Left lung (tissue), 10 donors: Measurements from ENCODE around the gene COX4I1. TPM values are rescaled to one million over a fixed set of nuclear protein-coding genes. Genes with fewer than 3 reads are reported as not detected.

Experiments
- ATAC-seq: fragments of 200-7000 bp; cut with Tn5 transposase; one replicate; pipeline ENCODE4 v1.9.1; 2020; ENCODE audit warnings: moderate library complexity
- DNase-seq, 4 donors: peaks; one replicate each; pipeline ENCODE4 v3.0.0-alpha.2; 2013 to 2020
- H3K27ac ChIP-seq, 2 donors: fragments of 200-600 bp; sonication (generic) in 1 of 2; one replicate each; pipeline versions ENCODE4 v1.5.0 to v1.8.0; 2020 to 2021
- H3K27me3 ChIP-seq, 2 donors: fragments of 200-600 bp; sonication (generic) in 1 of 2; one replicate each; pipeline versions ENCODE4 v1.5.0 to v1.8.0; 2020 to 2021
- H3K36me3 ChIP-seq, 2 donors: fragments of 200-600 bp; sonication (generic) in 1 of 2; one replicate each; pipeline versions ENCODE4 v1.5.0 to v1.8.0; 2020 to 2021
- H3K4me1 ChIP-seq, 2 donors: fragments of 200-600 bp; one replicate each; pipeline ENCODE4 v1.8.0; 2021
- H3K4me3 ChIP-seq, 2 donors: fragments of 200-600 bp; sonication (generic) in 1 of 2; one replicate each; pipeline versions ENCODE4 v1.5.0 to v1.8.0; 2020 to 2021; ENCODE audit warnings: mild to moderate bottlenecking in 1 of 2
- H3K9me3 ChIP-seq, 2 donors: fragments of 200-600 bp; sonication (generic) in 1 of 2; one replicate each; pipeline versions ENCODE4 v1.5.0 to v1.8.0; 2020 to 2021
- intact Hi-C, 2 donors: fragments of 100-400 bp; cut with DNase I; formaldehyde crosslinking; loops; one replicate each; pipeline versions ENCODE4 v1.11.2 to v1.14.2; 2022
- polyA plus RNA-seq, 6 donors: library from polyadenylated mRNA; unstranded; fragments of 120-200 nt; gene quantifications; one replicate each; pipeline ENCODE4 v1.2.1, GENCODE V29; 2013; ENCODE audit not compliant: insufficient read length in 6 of 6
- total RNA-seq, 2 donors: library from RNA; stranded (reverse); fragmentation: NEBNext Ultra II Directional; extraction: Animal tissue kit (Norgen Biotek cat#: 25700); gene quantifications; one replicate each; pipeline ENCODE4 v1.2.1, GENCODE V29; 2021
- TF ChIP-seq, protein P1 (sequence below), 2 donors: fragments of 200-600 bp; sonication (generic) in 1 of 2; IDR thresholded peaks; one replicate each; pipeline versions ENCODE4 v1.5.0 to v1.8.0; 2021; ENCODE audit warnings: antibody characterized with exemption in 2 of 2
- donor health status: DM: no; HTN: yes; CAD: no.
- donor health status: DM: no; HTN: no; CAD: no.

COX4I1 gene
- total and polyA plus RNA-seq, 8 donors, result 272 to 418 (median 314) TPM

GRCh38 chr16:85820604-85821372 lies 21.3 kb downstream of the COX4I1 start:
- TF ChIP-seq, protein P1, sequence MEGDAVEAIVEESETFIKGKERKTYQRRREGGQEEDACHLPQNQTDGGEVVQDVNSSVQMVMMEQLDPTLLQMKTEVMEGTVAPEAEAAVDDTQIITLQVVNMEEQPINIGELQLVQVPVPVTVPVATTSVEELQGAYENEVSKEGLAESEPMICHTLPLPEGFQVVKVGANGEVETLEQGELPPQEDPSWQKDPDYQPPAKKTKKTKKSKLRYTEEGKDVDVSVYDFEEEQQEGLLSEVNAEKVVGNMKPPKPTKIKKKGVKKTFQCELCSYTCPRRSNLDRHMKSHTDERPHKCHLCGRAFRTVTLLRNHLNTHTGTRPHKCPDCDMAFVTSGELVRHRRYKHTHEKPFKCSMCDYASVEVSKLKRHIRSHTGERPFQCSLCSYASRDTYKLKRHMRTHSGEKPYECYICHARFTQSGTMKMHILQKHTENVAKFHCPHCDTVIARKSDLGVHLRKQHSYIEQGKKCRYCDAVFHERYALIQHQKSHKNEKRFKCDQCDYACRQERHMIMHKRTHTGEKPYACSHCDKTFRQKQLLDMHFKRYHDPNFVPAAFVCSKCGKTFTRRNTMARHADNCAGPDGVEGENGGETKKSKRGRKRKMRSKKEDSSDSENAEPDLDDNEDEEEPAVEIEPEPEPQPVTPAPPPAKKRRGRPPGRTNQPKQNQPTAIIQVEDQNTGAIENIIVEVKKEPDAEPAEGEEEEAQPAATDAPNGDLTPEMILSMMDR (IDR thresholded peaks at IDR 0.05), result no peak
- DNase-seq, result peak in 1 of 4 donors; percentile 31
- Histone ChIP-seq H3K27me3 (peaks cover 0 to 6% of the 10 kb centered on the region in 2 donors), H3K9me3 (no peaks in the 10 kb centered on the region), H3K4me3 (no peak overlapping the region), H3K4me1 (peaks cover 4 to 11% of the 10 kb centered on the region in 2 donors), H3K36me3 (no peaks in the 10 kb centered on the region), H3K27ac (no peak overlapping the region)
- ATAC-seq, result no peak
- intact Hi-C loops, result loop anchor here (5.0 to 10.0 kb wide), 3 partner anchors 192 to 704 kb away; no protein-coding TSS in a partner anchor

- peak; percentile 64 to 94 (median 85) for DNase-seq
- Histone ChIP-seq H3K27me3 (peaks cover 0 to 6% of the 10 kb centered on the region in 2 donors), H3K36me3 (no peaks in the 10 kb centered on the region), H3K27ac (no peak overlapping the region), H3K9me3 (no peaks in the 10 kb centered on the region), H3K4me1 (peaks cover 4 to 11% of the 10 kb centered on the region in 2 donors), H3K4me3 (no peak overlapping the region)
- intact Hi-C loops, result loop anchor here (2.0 to 10.0 kb wide), 4 partner anchors 167 to 703 kb away; no protein-coding TSS in a partner anchor
- TF ChIP-seq, protein P1 (IDR thresholded peaks at IDR 0.05), result peak; percentile 94 to 97
- peak; percentile 97 for ATAC-seq
These were observed 22.1 kb downstream of the COX4I1 start for GRCh38 chr16:85821390-85822135.

DNA sequence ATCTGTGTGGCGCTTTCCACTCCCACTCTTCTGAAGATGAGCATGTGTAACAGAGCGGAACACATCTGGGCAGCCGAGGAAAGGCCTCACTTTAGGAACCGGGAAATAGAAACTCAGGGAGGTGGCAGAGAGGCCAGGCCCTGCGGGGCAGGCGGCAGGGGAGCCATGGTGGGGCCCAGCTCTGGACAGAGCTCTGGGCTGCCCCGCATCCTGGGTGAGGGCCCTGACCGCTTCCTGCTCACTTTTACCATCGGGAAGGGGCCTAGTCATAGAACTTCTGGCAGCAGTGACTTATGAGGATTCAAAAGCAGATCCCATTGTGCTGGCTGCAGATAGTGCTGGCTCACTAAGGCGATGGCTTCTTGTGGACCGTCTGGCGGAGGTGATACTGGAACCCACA lies 22.6 kb downstream of the COX4I1 start:
- Histone ChIP-seq H3K9me3 (no peaks in the 10 kb centered on the region), H3K4me1 (peaks cover 4 to 11% of the 10 kb centered on the region in 2 donors), H3K27me3 (peaks cover 0 to 1% of the 10 kb centered on the region in 2 donors), H3K27ac (no peak overlapping the region), H3K36me3 (no peaks in the 10 kb centered on the region), H3K4me3 (no peak overlapping the region)
- peak in 1 of 4 donors; percentile 47 for DNase-seq
- ATAC-seq, result no peak
- intact Hi-C loops, result loop anchor here (2.0 to 10.0 kb wide), 4 partner anchors 167 to 703 kb away; no protein-coding TSS in a partner anchor
- TF ChIP-seq, protein P1 (IDR thresholded peaks at IDR 0.05), result no peak

- Histone ChIP-seq H3K4me3 (no peak overlapping the region), H3K9me3 (no peaks in the 10 kb centered on the region), H3K36me3 (no peaks in the 10 kb centered on the region), H3K27me3 (no peaks in the 10 kb centered on the region), H3K27ac (no peak overlapping the region), H3K4me1 (peaks cover 4 to 11% of the 10 kb centered on the region in 2 donors)
- no peak for DNase-seq
- no peak for ATAC-seq
- intact Hi-C loops, result loop anchor here (2.0 to 10.0 kb wide), 4 partner anchors 165 to 701 kb away; no protein-coding TSS in a partner anchor
- TF ChIP-seq, protein P1 (IDR thresholded peaks at IDR 0.05), result no peak
These were observed 23.9 kb downstream of the COX4I1 start for GRCh38 chr16:85823328-85823920.
